Mesenchymal stem cell (in vitro differentiated cells and primary cell): ENCODE data around the gene MYO6.

Source experiments
- DNase-seq: peaks from one replicate; pipeline ENCODE4 v3.0.0-alpha.2; 2013
- H2AFZ ChIP-seq: one replicate; pipeline ENCODE4 v1.6.1; 2013; ENCODE audit warnings: low read depth, mild to moderate bottlenecking, control low read depth, inconsistent platforms, low read length, moderate library complexity
- H2AK5ac ChIP-seq: 2 replicates; pipeline ENCODE4 v1.6.1; 2013; ENCODE audit warnings: low read length, moderate library complexity, mild to moderate bottlenecking, inconsistent platforms; ENCODE audit not compliant: severe bottlenecking
- H2BK120ac ChIP-seq: one replicate; pipeline ENCODE4 v1.6.1; 2013; ENCODE audit warnings: low read depth, mild to moderate bottlenecking, inconsistent platforms, low read length, moderate library complexity
- H2BK12ac ChIP-seq, 2 experiments: one replicate each; pipeline ENCODE4 v1.6.1; 2013; ENCODE audit warnings: inconsistent platforms in 2 of 2, low read length in 2 of 2, mild to moderate bottlenecking in 2 of 2, moderate library complexity in 2 of 2, control low read depth in 1 of 2
- H2BK15ac ChIP-seq: one replicate; pipeline ENCODE4 v1.6.1; 2013; ENCODE audit warnings: mild to moderate bottlenecking, low read depth, inconsistent platforms; ENCODE audit not compliant: poor library complexity, severe bottlenecking
- H2BK5ac ChIP-seq: 2 replicates; pipeline ENCODE4 v1.6.1; 2013; ENCODE audit warnings: low read depth, mild to moderate bottlenecking, low read length, control low read depth, inconsistent platforms; ENCODE audit not compliant: poor library complexity, severe bottlenecking
- H3K14ac ChIP-seq, 2 experiments: one replicate each; pipeline ENCODE4 v1.6.1; 2013; ENCODE audit warnings: inconsistent platforms in 2 of 2, low read length in 2 of 2, control low read depth in 1 of 2, mild to moderate bottlenecking in 1 of 2, moderate library complexity in 1 of 2
- H3K18ac ChIP-seq, 2 experiments: one replicate each; pipeline ENCODE4 v1.6.1; 2013; ENCODE audit warnings: inconsistent platforms in 2 of 2, low read length in 2 of 2, control low read depth in 1 of 2, low read depth in 1 of 2, mild to moderate bottlenecking in 1 of 2
- H3K23ac ChIP-seq, 2 experiments: one replicate each; pipeline ENCODE4 v1.6.1; 2013; ENCODE audit warnings: inconsistent platforms in 2 of 2, low read length in 2 of 2, mild to moderate bottlenecking in 2 of 2, moderate library complexity in 2 of 2, control low read depth in 1 of 2
- H3K27ac ChIP-seq: 2 replicates; pipeline ENCODE4 v1.5.1; 2013; ENCODE audit warnings: mild to moderate bottlenecking, moderate library complexity, low read length, control low read depth, inconsistent platforms; ENCODE audit not compliant: poor library complexity, severe bottlenecking
- H3K27me3 ChIP-seq, 2 experiments: 2 replicates each; pipeline versions ENCODE4 v1.6.1 to v1.7.0; 2013; ENCODE audit warnings: low read length in 2 of 2, mild to moderate bottlenecking in 2 of 2, moderate library complexity in 2 of 2, control low read depth in 1 of 2, inconsistent platforms in 1 of 2; ENCODE audit not compliant: control insufficient read depth in 1 of 2, insufficient read depth in 1 of 2
- H3K36me3 ChIP-seq, 2 experiments: 2 replicates each; pipeline versions ENCODE4 v1.6.1 to v1.7.0; 2013; ENCODE audit warnings: low read length in 2 of 2, control low read depth in 1 of 2, inconsistent platforms in 1 of 2, low read depth in 1 of 2, mild to moderate bottlenecking in 1 of 2; ENCODE audit not compliant: insufficient read depth in 2 of 2, control insufficient read depth in 1 of 2
- H3K4ac ChIP-seq, 2 experiments: one replicate each; pipeline ENCODE4 v1.6.1; 2013; ENCODE audit warnings: inconsistent platforms in 2 of 2, low read length in 2 of 2, mild to moderate bottlenecking in 2 of 2, moderate library complexity in 2 of 2, control low read depth in 1 of 2, low read depth in 1 of 2
- H3K4me1 ChIP-seq: 2 replicates; pipeline ENCODE4 v1.6.1; 2013; ENCODE audit warnings: low read depth, low read length, control low read depth; ENCODE audit not compliant: control insufficient read depth, insufficient read depth
- H3K4me2 ChIP-seq: 2 replicates; pipeline ENCODE4 v1.6.1; 2013; ENCODE audit warnings: low read length, mild to moderate bottlenecking, inconsistent platforms; ENCODE audit not compliant: poor library complexity, severe bottlenecking
- H3K4me3 ChIP-seq, 2 experiments: 2 replicates each; pipeline versions ENCODE4 v1.5.1 to v1.7.0; 2013; ENCODE audit warnings: low read length in 2 of 2, mild to moderate bottlenecking in 2 of 2, control low read depth in 1 of 2, low read depth in 1 of 2; ENCODE audit not compliant: insufficient read depth in 1 of 2
- H3K79me1 ChIP-seq: replicated peaks from 2 replicates; pipeline ENCODE4 v1.6.1; 2013; ENCODE audit warnings: mild to moderate bottlenecking, control low read depth, low read length, inconsistent platforms; ENCODE audit not compliant: poor library complexity, severe bottlenecking
- H3K9ac ChIP-seq: 2 replicates; pipeline ENCODE4 v1.7.0; 2013; ENCODE audit warnings: mild to moderate bottlenecking, low read length, moderate library complexity
- H3K9me3 ChIP-seq: 2 replicates; pipeline ENCODE4 v1.7.0; 2013; ENCODE audit warnings: mild to moderate bottlenecking, low read length; ENCODE audit not compliant: control insufficient read depth
- H4K8ac ChIP-seq: one replicate; pipeline ENCODE4 v1.6.1; 2013; ENCODE audit warnings: inconsistent platforms, mild to moderate bottlenecking, low read length, moderate library complexity
- H4K91ac ChIP-seq: one replicate; pipeline ENCODE4 v1.6.1; 2013; ENCODE audit warnings: mild to moderate bottlenecking, low read length, inconsistent platforms
- WGBS: methylation state at CpG from one replicate; pipeline ENCODE4 v1.1.7; 2013; ENCODE audit warnings: mixed read lengths; 5-methylcytosine and 5-hydroxymethylcytosine counted together

MYO6 gene

GRCh38 chr6:75941509-75941908, 192.5 kb downstream of the MYO6 start:
- Histone ChIP-seq H3K4me2 (no peak overlapping the region), H3K14ac (no peak overlapping the region), H3K23ac (no peak overlapping the region), H3K36me3 (no peaks in the 10 kb centered on the region), H3K4me3 (no peak overlapping the region), H2BK120ac (no peak overlapping the region), H4K91ac (no peak overlapping the region), H3K18ac (no peak overlapping the region), H3K4ac (no peak overlapping the region), H2BK15ac (no peak overlapping the region), H3K79me1 (no peaks in the 10 kb centered on the region), H2BK12ac (no peak overlapping the region), H3K9me3 (no peaks in the 10 kb centered on the region), H3K9ac (no peak overlapping the region), H3K27ac (no peak overlapping the region), H3K27me3 (peaks cover 7 to 10% of the 10 kb centered on the region in 2 experiments), H2BK5ac (no peak overlapping the region), H2AK5ac (no peak overlapping the region), H4K8ac (no peak overlapping the region), H3K4me1 (no peaks in the 10 kb centered on the region), H2AFZ (no peak overlapping the region)
- WGBS, result no CpG with 5 or more reads among the region's 1 CpG
- no peak for DNase-seq

DNA sequence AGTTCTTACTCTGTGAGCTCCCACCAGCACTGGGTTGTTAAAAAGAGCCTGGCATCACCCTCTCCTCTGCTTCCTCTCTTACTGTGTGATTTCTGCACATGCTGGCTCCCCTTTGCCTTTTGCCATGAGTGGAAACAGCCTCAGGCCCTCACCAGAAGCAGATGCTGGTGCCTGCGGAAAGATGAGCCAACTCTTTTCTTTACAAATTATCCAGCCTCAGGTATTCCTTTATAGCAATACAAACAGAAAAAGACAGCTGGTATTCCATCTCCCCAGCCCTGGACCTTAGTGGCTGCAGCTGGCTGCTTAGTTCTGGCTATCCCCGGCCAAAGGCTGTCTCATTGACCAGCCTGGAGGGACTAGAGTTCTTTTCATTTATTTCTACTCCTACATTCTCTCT, 194.3 kb downstream of the MYO6 start:
- Histone ChIP-seq H3K36me3 (no peaks in the 10 kb centered on the region), H3K27me3 (peaks cover 10% of the 10 kb centered on the region in 2 experiments), H3K9me3 (no peaks in the 10 kb centered on the region), H2BK12ac (no peak overlapping the region), H3K18ac (no peak overlapping the region), H3K23ac (no peak overlapping the region), H2AK5ac (no peak overlapping the region), H3K79me1 (no peaks in the 10 kb centered on the region), H3K4ac (no peak overlapping the region), H3K27ac (no peak overlapping the region), H2AFZ (no peak overlapping the region), H2BK120ac (no peak overlapping the region), H3K4me3 (no peak overlapping the region), H2BK5ac (no peak overlapping the region), H3K9ac (no peak overlapping the region), H4K8ac (no peak overlapping the region), H2BK15ac (no peak overlapping the region), H4K91ac (no peak overlapping the region), H3K4me2 (no peak overlapping the region), H3K4me1 (no peaks in the 10 kb centered on the region), H3K14ac (no peak overlapping the region)
- 95% methylated on average over 2 of the region's 2 CpGs for WGBS
- no peak for DNase-seq

DNA sequence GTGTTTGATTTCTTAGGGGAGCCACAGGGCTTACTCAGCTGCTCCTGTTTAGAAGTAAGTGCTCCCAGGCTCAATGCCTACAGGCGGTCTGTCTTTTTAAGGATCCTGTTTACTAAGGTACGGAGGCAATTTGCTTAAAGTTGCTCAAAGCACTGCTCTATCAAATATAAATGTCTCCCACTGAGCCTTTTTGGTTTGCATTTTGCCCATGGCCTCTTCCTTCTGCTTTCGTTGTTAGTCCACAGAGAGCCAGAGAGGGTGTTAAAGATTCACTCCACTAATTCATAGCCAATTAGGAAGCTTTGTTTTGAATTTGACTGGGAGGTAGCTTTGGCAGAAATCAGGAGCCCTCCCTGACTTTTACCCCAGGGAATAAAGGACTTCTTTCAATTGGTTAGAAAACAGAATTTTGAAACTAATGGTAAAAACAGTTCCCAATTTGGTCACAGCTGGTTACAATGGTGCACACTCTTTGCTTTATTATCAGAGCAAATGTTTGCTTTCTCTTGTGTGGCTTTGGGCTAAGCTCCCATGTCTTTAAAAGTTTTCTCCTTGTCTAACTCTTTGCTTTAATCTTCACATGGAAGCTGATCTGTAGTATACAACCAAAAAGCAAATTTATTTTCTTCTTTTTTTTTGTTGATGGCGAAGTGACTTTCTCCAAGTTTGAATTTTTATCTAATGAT, 197.2 kb downstream of the MYO6 start:
- H3K4ac ChIP-seq, result no peak overlapping the region
- H3K4me3 ChIP-seq, result no peak overlapping the region
- no peak overlapping the region for H2BK12ac ChIP-seq
- H3K27ac ChIP-seq, result no peak overlapping the region
- H3K4me1 ChIP-seq, result no peaks in the 10 kb centered on the region
- H2BK120ac ChIP-seq, result no peak overlapping the region
- no peaks in the 10 kb centered on the region for H3K79me1 ChIP-seq
- no peak overlapping the region for H2BK5ac ChIP-seq
- no peak overlapping the region for H4K8ac ChIP-seq
- WGBS, result 55% methylated on average over 3 of the region's 4 CpGs
- no peak overlapping the region for H3K14ac ChIP-seq
- no peaks in the 10 kb centered on the region for H3K9me3 ChIP-seq
- no peak overlapping the region for H3K4me2 ChIP-seq
- H3K36me3 ChIP-seq, result no peaks in the 10 kb centered on the region
- peaks cover 10 to 15% of the 10 kb centered on the region in 2 experiments for H3K27me3 ChIP-seq
- H3K9ac ChIP-seq, result no peak overlapping the region
- no peak overlapping the region for H2BK15ac ChIP-seq
- no peak overlapping the region for H3K18ac ChIP-seq
- no peak for DNase-seq
- H2AK5ac ChIP-seq, result no peak overlapping the region
- H2AFZ ChIP-seq, result no peak overlapping the region
- no peak overlapping the region for H3K23ac ChIP-seq
- H4K91ac ChIP-seq, result no peak overlapping the region

GRCh38 chr6:75947935-75948334, 198.9 kb downstream of the MYO6 start:
- H2AK5ac ChIP-seq, result no peak overlapping the region
- no peak overlapping the region for H3K4me3 ChIP-seq
- DNase-seq, result no peak
- H3K9me3 ChIP-seq, result no peaks in the 10 kb centered on the region
- no peak overlapping the region for H2AFZ ChIP-seq
- no peak overlapping the region for H4K8ac ChIP-seq
- no peaks in the 10 kb centered on the region for H3K79me1 ChIP-seq
- no peak overlapping the region for H3K14ac ChIP-seq
- H3K18ac ChIP-seq, result no peak overlapping the region
- no peak overlapping the region for H3K4ac ChIP-seq
- 91% methylated on average over 5 of the region's 5 CpGs for WGBS
- H3K4me1 ChIP-seq, result no peaks in the 10 kb centered on the region
- H4K91ac ChIP-seq, result no peak overlapping the region
- no peak overlapping the region for H2BK5ac ChIP-seq
- no peak overlapping the region for H3K27ac ChIP-seq
- H3K36me3 ChIP-seq, result no peaks in the 10 kb centered on the region
- H3K23ac ChIP-seq, result no peak overlapping the region
- H3K9ac ChIP-seq, result no peak overlapping the region
- peaks cover 10 to 15% of the 10 kb centered on the region in 2 experiments for H3K27me3 ChIP-seq
- H2BK12ac ChIP-seq, result no peak overlapping the region
- no peak overlapping the region for H3K4me2 ChIP-seq
- no peak overlapping the region for H2BK15ac ChIP-seq
- H2BK120ac ChIP-seq, result no peak overlapping the region
